Stimulated activated CD4-positive, alpha-beta T cell treated with anti-CD3 and anti-CD28 coated beads, TNF-alpha, amount 100 ng/mL, for 24 hours (primary cell): ENCODE results near the gene ANK3.
"Not testable (repeated sequence)": the region's sequence is repeated elsewhere in the genome, so short reads cannot be mapped to it uniquely, and the experiment has no call there.

Source experiments
- DNase-seq, 3 experiments: peaks; one replicate each; pipeline ENCODE4 v3.0.0-alpha.2; 2020; ENCODE audit warnings: low read depth in 3 of 3

The ANK3 gene

DNA sequence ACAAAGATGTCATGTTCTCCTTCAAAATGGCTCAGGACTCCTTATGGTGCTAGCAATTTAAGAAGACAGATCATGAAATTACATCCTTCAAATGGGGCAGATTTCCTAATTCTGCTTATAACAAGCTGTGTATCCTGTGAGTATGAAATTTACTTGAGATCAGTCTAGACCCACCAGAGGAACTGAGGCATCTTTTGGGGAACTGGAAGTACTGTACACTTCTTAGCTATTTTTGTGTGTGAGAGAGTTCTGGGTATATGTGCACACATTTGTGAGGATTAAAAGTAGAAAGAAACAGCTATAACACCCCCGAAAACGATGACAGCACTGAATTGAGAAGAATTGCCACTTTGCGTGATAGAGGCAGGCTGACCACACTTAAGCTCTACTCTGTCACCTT, 296.4 kb downstream of the ANK3 start:
- no peak for DNase-seq

DNA sequence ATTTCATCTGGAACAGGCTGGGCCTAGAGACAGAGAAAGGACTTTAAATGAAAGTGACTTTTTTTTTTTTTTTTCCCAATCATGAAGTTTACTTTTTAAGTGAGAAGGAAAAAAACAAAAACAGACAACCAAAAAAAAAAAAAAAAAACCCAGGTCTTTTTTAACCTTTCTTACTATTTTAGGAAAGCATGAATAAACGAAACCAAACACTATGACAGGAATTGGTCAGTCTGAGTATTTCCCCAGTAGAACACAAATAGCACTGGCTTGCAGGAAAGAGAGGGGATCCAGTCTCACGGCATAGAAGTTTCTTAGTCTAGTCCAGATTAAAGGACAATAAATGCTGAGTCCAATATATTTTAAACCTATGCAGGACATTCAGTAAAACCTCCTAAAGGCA, 302.8 kb downstream of the ANK3 start:
- no peak for DNase-seq

DNA sequence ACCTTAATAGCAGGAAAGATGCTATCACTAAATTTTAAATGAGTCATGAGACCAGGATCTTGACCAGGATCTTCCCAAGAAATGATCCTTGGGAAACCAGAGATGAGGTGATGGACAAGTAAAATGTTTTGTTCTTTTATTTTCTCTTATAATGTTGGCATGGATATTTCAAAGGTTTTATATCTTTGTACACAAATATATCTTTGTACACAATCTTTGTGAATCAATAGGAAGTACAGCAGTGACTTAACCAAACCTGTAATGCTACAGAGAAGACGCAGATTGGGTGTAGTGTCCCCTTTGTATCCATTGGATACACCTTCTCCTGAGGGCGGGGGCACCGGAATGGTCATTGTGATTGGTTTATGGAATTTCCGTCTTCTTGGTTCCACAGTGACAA, 303.3 kb downstream of the ANK3 start:
- no peak for DNase-seq

DNA sequence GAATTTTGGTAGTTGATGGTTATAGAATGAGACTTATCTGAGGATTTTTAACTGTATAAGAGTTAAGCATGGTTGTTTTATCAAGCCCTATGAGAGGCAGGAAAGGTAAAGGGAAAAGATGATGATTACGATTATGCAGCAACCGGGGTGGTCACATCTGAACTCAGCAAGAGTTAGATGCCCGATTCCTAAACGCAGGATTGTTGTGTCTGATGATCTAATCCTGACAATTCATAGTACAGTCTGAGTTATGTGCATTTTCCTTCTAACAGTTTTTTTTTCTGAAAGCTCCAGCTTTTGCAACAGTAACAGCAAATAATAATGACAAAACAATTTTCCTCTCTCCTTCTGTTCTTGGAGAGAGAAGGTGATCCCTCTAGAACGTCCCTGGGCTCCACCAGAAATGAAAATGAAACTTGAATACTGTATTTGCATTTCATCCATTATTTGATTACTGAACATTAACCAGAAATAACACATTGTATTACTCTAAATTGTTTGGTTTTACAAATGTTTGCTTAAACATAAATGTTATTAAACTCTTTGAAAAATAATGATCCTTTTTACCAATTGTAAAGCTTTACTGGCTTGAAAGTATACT, 306.8 kb downstream of the ANK3 start:
- no peak for DNase-seq

DNA sequence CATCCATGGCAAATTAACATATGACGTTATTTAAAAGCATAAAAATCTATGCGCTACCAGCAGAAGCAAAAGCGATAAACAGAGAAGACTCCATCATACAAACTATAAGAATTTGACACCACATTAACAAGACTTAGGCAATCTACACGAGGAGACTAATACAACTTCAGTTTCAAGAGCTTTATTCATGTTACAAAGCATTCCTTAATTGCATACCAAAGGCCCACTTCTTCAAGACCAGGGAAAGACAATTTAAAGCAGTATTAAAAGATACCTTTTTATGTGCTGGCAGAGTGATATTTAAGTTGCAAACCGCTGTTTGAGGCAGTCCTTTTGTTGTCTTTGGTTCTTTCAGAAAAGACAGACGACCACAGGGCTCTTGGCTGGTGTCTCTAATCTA, 307.3 kb downstream of the ANK3 start:
- no peak for DNase-seq

DNA sequence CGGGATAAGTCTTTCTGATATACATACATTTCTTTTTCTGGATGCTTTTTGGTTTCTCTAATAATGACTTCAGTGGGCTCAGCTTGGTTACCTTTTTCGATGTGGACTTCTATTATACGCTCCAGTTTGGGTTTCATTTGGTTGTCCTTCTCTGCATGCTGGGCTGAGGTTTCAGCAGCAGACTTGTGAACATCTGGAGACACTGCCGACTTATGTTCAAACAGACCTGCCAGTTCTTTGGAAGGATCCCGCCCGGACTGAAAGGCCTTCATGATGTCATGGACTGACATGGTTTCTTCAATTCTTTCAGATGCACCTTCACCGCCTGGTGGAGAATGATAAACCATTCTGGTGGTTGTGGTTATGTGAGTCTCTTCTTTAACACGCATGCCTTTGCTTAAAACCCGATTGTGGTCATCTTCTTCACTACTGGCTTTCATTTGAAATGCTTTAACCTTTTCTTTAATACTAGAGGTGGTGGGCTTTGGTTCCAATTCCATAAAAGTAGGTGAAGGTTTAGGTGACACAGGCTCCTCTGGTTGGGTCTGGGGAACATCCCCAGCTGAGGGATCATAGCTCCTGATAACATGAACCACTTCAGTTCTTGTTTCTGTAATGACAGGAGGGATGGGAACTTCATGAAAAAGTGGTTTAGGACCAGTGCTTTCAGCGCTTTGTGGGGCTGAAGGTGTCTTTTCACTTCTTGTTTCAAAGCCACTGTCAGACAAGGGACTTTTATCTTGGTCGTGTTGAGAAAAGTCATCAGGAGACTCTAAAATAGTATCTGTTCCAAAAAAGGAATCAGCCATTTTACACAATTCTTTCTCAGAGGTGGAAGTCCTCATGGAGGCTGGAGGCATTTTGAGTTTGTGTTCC, 315.7 kb downstream of the ANK3 start:
- no peak for DNase-seq

DNA sequence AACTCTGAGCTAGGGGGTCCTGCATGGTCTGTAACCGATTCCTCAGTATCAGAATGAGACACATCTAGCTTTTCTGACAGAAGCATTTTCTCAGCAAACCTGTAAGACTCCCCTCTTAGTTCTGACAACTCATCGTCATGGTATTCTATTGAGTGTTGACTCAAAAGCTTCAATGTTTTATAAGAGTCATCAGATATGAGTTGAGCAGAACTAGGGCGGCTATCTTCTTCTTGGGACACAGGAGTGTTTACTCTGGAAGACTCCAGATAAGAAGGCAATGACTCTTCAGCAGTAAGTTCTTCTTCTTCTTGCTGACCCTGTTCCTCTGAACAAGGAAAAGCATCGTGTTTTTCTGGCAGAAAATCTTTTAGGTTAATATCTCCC, 316.3 kb downstream of the ANK3 start:
- DNase-seq = no peak

DNA sequence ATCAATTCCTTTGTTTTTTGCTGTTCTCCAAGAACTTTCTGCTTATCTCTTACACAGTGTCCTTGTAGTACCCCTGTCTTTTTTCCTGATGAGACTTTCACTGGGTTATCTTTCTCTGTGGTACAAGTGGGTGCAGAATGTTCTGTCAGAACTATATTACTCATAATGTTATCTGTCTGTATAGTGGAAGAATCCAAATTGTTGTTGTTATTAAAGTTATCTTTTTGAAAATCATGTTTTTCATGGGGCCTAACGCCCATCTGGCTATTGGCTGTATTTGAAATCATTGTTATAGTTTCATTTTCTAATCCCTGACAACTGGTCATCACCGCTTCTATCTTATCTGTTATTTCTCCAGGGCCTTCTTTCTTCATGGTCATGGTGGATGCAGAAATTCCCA, 320.4 kb downstream of the ANK3 start:
- no peak for DNase-seq

DNA sequence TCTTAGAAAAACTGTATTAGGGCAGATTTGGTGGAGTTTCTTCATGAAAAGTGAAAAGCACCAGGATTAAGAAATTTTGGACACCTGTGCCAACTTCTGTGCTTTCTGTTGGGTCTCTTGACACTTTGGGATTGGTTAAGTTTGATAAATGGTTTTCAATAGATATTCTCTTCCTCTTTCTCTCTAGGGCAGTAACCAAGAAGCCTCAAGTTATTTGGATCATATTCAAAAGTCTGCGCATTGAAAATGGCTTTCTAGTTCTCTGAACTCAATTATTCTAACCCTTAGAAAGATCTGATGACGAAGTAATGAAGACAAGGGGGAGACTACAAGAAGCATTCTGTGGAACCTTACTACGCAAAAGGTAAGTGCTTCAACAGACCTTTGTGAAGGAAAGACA, 339.3 kb downstream of the ANK3 start:
- DNase-seq = no peak

DNA sequence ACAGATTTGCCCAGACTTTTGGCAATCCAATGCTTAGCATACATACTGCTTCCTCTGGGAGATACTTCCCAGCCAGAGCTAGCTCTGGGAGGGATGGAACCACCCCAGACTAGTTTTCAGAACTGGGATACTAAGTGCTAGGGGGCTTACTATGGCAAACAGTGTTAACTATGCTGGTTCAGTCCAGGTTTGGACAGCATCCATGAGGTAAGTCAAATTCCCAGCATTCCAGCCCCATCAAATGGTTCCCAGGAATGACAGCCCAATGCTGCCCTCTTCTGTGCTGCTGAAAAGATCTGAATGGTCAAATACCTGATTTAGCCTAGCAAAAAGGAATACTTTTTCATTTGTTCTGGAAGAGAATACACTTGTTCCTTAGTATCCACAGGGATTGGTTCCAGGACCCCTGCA, 341.6 kb downstream of the ANK3 start:
- no peak for DNase-seq

DNA sequence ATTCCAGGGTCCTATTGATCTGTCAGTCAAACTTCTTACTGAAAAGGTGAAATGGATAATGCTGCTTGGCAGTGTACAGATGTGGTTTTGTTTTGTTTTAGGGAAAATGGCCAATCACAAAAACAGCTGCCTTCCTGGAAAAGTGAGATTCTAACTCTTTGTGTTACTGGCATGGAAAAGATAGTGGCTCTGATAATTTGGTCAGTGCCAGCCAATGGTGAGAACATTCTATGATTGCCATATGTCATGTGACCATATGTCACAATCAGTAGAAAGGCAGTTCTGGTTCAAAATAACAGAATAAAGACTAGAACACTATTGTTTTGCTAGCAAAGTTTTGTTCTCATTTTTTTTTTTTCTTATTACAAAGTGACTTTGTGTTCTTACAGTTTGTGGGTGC, 344.1 kb downstream of the ANK3 start:
- DNase-seq = no peak

DNA sequence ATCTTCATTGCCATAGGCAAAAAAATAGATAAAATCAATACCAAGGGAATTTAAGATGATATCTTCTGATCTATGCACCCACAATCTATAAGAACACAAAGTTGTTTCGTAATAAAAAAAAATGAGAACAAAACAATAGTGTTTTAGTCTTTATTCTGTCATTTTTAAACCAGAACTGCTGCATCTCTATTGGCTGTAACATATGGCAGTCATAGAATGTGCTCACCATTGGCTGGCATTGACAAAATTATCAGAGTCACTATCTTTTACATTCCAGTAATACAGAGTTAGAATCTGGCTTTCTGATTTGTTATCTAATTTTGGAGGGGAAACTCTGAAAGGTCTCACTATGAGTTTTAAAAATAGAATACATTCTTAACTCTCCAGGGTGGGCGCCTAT, 344.7 kb downstream of the ANK3 start:
- no peak for DNase-seq

DNA sequence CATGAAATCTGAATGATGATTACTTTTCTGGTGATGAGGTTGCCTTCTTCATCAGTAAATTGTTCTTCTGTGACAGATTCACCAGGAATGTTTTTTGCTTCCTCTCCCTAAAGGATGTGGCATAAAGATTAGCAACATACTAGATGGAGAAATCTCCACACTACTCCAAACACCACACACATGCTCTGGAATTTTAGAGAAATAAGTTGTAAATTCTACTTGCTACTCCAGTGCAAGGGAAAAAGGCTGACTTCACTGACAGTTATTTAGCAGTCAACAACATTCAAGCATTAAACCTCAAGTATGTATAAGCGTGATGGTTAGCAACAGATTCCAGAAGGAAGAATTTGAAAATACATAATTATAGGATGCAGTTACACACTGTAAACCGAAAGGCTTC, 345.4 kb downstream of the ANK3 start:
- no peak for DNase-seq

DNA sequence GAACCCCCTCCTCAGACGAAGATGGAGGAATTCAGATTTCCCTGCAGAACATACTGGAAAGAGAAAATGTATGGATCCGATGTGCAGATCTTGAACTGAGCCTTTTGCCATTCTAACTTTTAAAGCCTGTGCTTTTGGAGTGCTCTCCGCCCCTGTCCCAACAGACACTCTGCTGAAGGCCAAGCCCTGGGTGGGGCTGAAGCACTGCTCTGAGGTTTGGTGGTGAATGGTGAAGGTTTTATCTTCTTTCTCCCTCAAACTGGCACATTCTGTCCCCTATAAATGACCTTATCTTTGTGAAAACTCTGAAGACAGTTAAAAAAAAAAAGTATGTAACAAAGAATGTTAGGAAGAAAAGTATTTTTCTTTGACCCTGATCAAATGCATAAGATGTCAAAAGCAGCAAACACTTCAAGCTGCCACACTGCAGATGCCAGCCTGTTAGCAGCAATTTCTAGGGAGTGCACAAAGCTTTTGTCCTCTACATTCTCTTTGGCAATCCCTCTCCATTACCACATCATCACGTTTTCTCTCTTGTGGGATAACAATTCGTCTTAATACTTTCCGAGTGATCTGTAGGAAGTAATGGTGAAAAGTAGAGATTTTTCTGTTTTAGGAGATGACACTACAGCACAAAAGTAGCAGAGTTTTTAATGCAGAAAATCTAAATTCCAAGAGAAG, 346.0 kb downstream of the ANK3 start:
- no peak for DNase-seq

DNA sequence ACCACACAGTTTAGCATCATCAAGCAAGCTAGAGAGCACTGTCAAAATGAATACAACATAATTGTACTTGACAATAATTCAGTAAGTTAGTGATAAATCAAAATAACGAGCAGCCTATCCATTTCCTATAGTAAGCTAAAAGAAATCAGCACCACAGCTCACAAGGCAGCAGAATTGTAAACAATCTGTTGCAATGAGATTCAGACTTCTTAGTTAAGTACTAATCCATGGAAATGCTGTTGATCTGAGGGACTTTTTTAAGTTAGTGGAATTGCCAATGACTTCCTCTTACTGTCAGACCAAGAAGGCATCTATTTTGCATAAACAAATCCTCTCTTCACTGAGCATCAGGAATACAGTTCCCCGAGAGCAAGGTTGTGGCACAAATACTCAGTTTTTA, 346.8 kb downstream of the ANK3 start:
- DNase-seq = no peak

DNA sequence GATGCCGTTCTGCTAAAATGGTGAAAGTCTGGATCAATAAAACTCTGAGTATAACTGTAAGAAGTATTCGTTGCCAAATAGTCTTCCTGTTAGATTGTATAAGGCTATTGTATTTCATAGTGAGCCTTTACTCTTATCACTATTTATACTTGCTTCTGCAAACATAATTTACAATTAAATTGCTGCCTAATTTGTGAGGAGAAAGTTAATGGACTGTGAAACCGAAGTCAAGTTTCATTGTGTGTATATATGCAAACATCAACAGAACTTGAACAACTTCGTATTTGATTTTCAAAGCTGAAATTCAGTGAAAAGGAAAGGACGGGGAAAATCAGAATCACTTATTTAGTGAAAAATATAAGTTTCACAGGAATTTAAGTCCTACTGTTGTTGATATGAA, 347.4 kb downstream of the ANK3 start:
- DNase-seq = no peak

DNA sequence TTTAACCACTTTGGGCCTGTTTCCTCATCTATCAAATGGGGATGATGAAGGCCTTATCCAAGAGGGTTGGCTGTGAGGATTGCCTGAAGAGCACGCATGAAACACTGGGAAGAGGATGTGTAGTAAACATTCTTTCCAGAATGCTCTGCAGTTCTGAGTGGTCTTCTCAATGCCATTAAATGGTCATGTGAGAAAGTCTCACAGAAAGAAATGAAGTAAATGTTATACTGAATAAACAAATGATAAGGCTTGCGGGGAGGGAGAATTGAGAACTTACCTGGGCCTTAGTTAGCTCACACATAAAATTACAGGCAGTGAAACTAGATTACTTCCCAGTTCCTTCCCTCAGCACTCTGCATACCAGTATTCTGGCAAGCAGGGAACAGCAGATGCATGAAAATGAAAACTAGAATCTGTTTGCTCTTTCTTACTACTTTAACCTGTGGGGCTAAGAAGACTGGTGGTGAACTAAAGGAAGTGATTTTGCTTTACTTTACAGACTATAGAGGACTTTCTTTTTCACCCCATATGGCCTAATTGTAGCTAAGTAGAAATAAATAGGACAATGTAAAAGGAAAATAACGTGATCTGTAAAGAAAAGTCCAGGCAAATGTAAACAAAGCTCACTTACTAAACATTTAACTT, 348.1 kb downstream of the ANK3 start:
- DNase-seq = no peak

DNA sequence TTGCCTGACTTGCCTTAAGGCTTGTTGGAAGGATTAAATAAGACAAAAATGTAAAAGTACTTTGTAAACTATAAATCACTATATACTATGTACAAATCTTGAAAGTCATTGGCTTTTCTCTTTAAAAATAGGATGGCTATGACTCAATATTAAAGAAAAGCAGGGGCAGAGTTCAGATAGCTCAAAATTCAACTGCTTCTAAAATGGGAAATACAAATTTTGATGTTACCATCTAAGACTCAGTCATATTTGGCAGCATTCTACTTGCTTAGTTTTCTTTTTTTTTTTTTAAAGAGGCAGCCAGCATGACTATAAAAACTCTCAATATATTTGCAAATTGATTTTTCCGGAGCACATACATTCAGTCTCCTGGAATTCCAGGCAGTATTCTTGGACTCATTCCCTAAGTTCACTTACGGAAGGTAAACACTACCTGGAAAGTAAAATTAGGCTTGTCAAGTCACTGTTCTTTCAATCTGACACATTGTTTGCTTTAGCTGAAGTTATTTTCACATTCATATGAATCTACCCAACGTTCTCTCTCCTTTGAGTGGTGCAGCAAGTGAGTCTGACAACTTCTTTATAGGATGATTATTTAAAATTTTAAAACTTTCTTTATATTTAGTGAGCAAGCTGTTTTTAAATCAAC, 349.5 kb downstream of the ANK3 start:
- DNase-seq = no peak

DNA sequence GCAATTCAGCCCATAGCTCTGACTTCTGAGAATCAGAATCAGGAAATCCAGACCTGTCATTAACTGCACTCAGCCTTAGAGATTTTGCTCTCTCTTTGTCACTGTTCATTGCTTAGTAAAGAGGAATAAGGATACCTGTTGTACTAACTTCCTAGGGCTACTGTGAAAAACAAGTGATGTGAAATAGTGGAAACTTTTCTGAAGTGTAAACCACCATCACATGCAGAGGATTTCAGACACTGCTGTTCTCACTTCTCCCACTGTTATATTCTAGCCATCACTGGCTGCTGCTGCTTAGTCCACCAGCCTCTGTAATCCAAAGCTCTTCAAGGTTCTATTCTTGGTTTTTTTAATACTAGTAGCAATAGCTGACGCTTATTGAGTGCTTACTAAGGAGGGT, 353.7 kb downstream of the ANK3 start:
- no peak for DNase-seq

DNA sequence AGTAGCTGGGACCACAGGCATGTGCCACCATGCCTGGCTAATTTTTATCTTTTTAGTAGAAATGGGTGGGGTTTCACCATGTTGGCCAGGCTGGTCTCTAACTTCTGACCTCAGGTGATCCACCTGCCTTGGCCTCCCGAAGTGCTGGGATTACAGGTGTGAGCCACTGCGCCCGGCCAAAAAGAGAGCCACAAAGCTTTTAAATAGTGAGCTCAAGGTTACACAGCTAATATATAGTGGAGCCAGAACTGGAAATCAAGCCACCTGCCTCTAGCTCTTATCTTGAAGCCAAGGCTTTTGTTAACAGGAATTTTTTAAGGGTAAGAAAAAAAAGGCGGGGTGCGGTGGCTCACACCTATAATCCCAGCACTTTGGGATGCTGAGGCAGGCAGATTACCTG, 354.3 kb downstream of the ANK3 start:
- DNase-seq = not testable (repeated sequence)

DNA sequence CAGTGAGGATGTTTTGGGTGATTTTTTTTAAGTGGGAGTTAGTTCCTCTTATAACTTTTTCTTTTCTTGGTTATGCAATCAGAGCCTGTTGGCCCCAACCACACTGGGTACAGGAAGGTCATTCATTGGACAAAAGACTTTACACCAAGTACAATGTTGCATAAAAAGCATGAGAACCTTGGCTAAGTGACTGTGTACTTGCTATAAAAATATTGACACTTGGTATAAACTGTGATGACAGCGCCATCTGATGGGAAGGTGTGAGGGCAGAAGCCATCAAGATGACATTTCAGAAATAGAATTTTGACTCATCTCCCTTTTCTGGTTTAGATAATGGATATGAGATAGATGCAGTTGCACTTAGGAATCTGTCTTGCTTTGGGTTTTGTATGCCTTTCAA, 357.0 kb downstream of the ANK3 start:
- DNase-seq = peak in 2 of 3 experiments; percentile 8 to 17

DNA sequence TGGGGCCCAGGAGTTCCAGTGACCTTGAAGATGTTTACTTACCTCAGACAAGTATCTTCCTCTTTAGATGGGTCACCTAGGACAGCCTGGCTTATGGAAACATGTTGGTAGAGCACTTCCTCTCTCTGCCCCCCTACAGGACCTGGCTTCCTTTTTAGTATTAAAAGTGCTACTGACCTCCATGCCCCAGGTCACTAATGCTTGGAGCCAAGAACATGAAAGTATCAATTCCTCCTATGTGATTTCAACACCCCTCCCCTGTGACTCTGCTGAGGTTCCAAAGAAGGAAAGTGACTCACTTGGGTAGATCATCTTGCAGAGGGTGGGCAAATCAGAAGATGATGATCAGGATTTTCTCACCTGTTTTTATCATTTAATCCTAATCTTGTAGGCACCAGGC, 358.0 kb downstream of the ANK3 start:
- DNase-seq = no peak
